Measurements from ENCODE around the gene SERTAD3. TPM values are rescaled to one million over a fixed set of nuclear protein-coding genes. Genes with fewer than 3 reads are reported as not detected.

SERTAD3 gene
- total and polyA plus RNA-seq, 4 donors: 28.9 to 37.5 (median 33.8) TPM

- DNase-seq (peak; percentile 36 to 66 (median 40)), ATAC-seq (ENCODE audit: insufficient read depth, low FRiP score) (no peak)
- peak overlapping the region in 1 of 2 donors; percentile 53 for H3K27ac ChIP-seq (ENCODE audit: low read depth in 1 of 2, low read length in 1 of 2)
- peaks cover 0 to 10% (median 0%) of the 10 kb centered on the region in 4 donors for H3K36me3 ChIP-seq (ENCODE audit: control insufficient read depth in 4 of 4, insufficient read depth in 4 of 4, low read length in 4 of 4)
- H3K9me3 ChIP-seq (ENCODE audit: control insufficient read depth in 4 of 4, insufficient read depth in 3 of 4, low read length in 3 of 4): no peaks in the 10 kb centered on the region
- 40 to 63% methylated on average over 9 of the region's 9 CpGs for WGBS, 2 donors
- H3K27me3 ChIP-seq (ENCODE audit: control insufficient read depth in 3 of 3, insufficient read depth in 3 of 3, low read length in 2 of 3): no peaks in the 10 kb centered on the region
- peak; percentile 9 for TF ChIP-seq CTCF (IDR thresholded peaks at IDR 0.05; ENCODE audit: control extremely low read depth, extremely low read depth)
- peaks cover 0 to 8% (median 0%) of the 10 kb centered on the region in 5 donors for H3K4me1 ChIP-seq (ENCODE audit: control insufficient read depth in 5 of 5, insufficient read depth in 5 of 5, low read length in 5 of 5)
- no peak overlapping the region for H3K4me3 ChIP-seq
- no peak overlapping the region for H3K9ac ChIP-seq (ENCODE audit: insufficient read depth in 1 of 2, low read length in 2 of 2)
These were observed 51.1 kb downstream of the SERTAD3 start for GRCh38 chr19:40392894-40393517.

- Histone ChIP-seq H3K27ac (ENCODE audit: low read depth in 1 of 2, low read length in 1 of 2) (peak overlapping the region in 1 of 2 donors; percentile 53), H3K36me3 (ENCODE audit: control insufficient read depth in 4 of 4, insufficient read depth in 4 of 4, low read length in 4 of 4) (peaks cover 0 to 6% (median 0%) of the 10 kb centered on the region in 4 donors), H3K9ac (ENCODE audit: insufficient read depth in 1 of 2, low read length in 2 of 2) (no peak overlapping the region), H3K4me1 (ENCODE audit: control insufficient read depth in 5 of 5, insufficient read depth in 5 of 5, low read length in 5 of 5) (peaks cover 0 to 8% (median 0%) of the 10 kb centered on the region in 5 donors), H3K4me3 (no peak overlapping the region), H3K27me3 (ENCODE audit: control insufficient read depth in 3 of 3, insufficient read depth in 3 of 3, low read length in 2 of 3) (no peaks in the 10 kb centered on the region), H3K9me3 (ENCODE audit: control insufficient read depth in 4 of 4, insufficient read depth in 3 of 4, low read length in 3 of 4) (no peaks in the 10 kb centered on the region)
- DNase-seq (no peak), ATAC-seq (ENCODE audit: insufficient read depth, low FRiP score) (no peak)
- no peak for TF ChIP-seq CTCF (IDR thresholded peaks at IDR 0.05; ENCODE audit: control extremely low read depth, extremely low read depth)
- WGBS, 2 donors: 76% methylated on average over 8 of the region's 8 CpGs
These were observed 52.0 kb downstream of the SERTAD3 start for GRCh38 chr19:40392123-40392522.

Small RNA genes lying within 50 kb of the gene (small RNA-seq; reads per million reads assigned to genes)
- gene RF00017 (ENCODE audit: low replicate concordance): not detected

Other genes starting within 250 kb of the SERTAD3 start
- gene TTC9B, start 226.0 kb downstream of the SERTAD3 start, total RNA-seq: not detected
- not detected for gene TTC9B, start 226.0 kb downstream of the SERTAD3 start, polyA plus RNA-seq
- gene CCNP, start 217.6 kb downstream of the SERTAD3 start, total RNA-seq: under 1 TPM; 0.52 to 0.68 TPM
- under 1 TPM; 0.07 to 0.28 TPM for gene CCNP, start 217.6 kb downstream of the SERTAD3 start, polyA plus RNA-seq
- 100 to 1,000 TPM; 117 to 138 TPM for gene AKT2, start 159.0 kb downstream of the SERTAD3 start, total RNA-seq
- 10 to 100 TPM; 62.3 to 69.7 TPM for gene AKT2, start 159.0 kb downstream of the SERTAD3 start, polyA plus RNA-seq
- 10 to 100 TPM in 1 of 2 donors, 1 to 10 TPM in 1; 9.8 to 18.0 TPM for gene C19orf47, start 95.9 kb downstream of the SERTAD3 start, total RNA-seq
- 10 to 100 TPM; 11.7 to 26.3 TPM for gene C19orf47, start 95.9 kb downstream of the SERTAD3 start, polyA plus RNA-seq
- gene PLD3, start 95.6 kb downstream of the SERTAD3 start, total RNA-seq: 100 to 1,000 TPM; 257 to 407 TPM
- 100 to 1,000 TPM; 205 to 219 TPM for gene PLD3, start 95.6 kb downstream of the SERTAD3 start, polyA plus RNA-seq
- gene HIPK4, start 54.2 kb downstream of the SERTAD3 start, total RNA-seq: under 1 TPM in 1 of 2 donors, not detected in 1; 0.43 TPM
- under 1 TPM; 0.10 to 0.22 TPM for gene HIPK4, start 54.2 kb downstream of the SERTAD3 start, polyA plus RNA-seq
- 10 to 100 TPM; 25.6 to 43.8 TPM for gene PRX, start 31.0 kb downstream of the SERTAD3 start, total RNA-seq
- gene PRX, start 31.0 kb downstream of the SERTAD3 start, polyA plus RNA-seq: 10 to 100 TPM; 16.9 to 30.1 TPM
- gene SERTAD1, start 18.3 kb downstream of the SERTAD3 start, total RNA-seq: 10 to 100 TPM; 10.8 to 25.1 TPM
- gene SERTAD1, start 18.3 kb downstream of the SERTAD3 start, polyA plus RNA-seq: 10 to 100 TPM; 23.3 to 37.9 TPM
- gene BLVRB, start 21.4 kb upstream of the SERTAD3 start, total RNA-seq: 100 to 1,000 TPM; 135 to 190 TPM
- gene BLVRB, start 21.4 kb upstream of the SERTAD3 start, polyA plus RNA-seq: 100 to 1,000 TPM; 331 to 413 TPM
- under 1 TPM; 0.68 to 0.80 TPM for gene SPTBN4, start 22.7 kb upstream of the SERTAD3 start, total RNA-seq
- under 1 TPM; 0.58 to 0.75 TPM for gene SPTBN4, start 22.7 kb upstream of the SERTAD3 start, polyA plus RNA-seq
- 100 to 1,000 TPM in 1 of 2 donors, 10 to 100 TPM in 1; 21.1 to 105 TPM for gene SHKBP1, start 132.5 kb upstream of the SERTAD3 start, total RNA-seq
- 100 to 1,000 TPM in 1 of 2 donors, 10 to 100 TPM in 1; 89.0 to 191 TPM for gene SHKBP1, start 132.5 kb upstream of the SERTAD3 start, polyA plus RNA-seq
- 100 to 1,000 TPM; 203 to 290 TPM for gene LTBP4, start 157.0 kb upstream of the SERTAD3 start, total RNA-seq
- gene LTBP4, start 157.0 kb upstream of the SERTAD3 start, polyA plus RNA-seq: 10 to 100 TPM; 73.0 to 99.4 TPM
- gene NUMBL, start 246.3 kb upstream of the SERTAD3 start, total RNA-seq: 10 to 100 TPM; 18.5 to 41.2 TPM
- 10 to 100 TPM; 13.2 to 15.7 TPM for gene NUMBL, start 246.3 kb upstream of the SERTAD3 start, polyA plus RNA-seq

Measured in lung (tissue), 13 donors.